COLO668 (cell line): ENCODE measurements around the gene DMXL2.
"Not testable (repeated sequence)": the region's sequence is repeated elsewhere in the genome, so short reads cannot be mapped to it uniquely, and the experiment has no call there.

Experiments
- DNase-seq: peaks from one replicate; lab custom pipeline; 2025; ENCODE audit not compliant: unreplicated experiment; lab: John Stamatoyannopoulos, UW

The DMXL2 gene

GRCh38 chr15:51579012-51579411 lies 43.6 kb downstream of the DMXL2 start:
- no peak for DNase-seq

- no peak for DNase-seq
These were observed 44.8 kb downstream of the DMXL2 start for GRCh38 chr15:51577636-51578304.

GRCh38 chr15:51576911-51577500 lies 45.6 kb downstream of the DMXL2 start:
- DNase-seq = no peak

DNA sequence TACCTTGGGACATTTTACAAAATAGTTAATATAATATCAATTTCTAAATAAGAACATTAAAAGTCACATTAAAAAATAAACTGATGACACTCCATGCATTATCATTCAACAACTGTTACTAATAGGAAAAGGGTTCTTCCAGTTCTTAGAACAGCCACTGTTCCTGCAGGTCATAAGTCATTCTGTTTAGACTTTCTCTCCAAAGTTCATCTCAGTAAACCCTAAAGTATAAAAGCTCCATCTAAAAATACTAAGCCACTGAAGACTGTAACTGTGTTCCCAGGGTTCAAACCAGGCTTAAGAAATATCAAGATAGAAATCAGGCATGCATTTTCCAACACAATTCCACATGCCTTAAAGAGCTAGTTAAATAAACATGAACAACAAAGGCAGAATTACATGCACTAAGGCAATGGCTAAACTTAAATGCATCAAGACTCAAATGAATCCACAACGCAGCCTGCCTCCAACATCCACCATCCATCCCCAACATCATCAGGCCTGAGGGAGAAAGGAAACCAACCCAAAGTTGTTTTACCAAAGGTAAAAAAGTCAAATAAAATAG lies 46.2 kb downstream of the DMXL2 start:
- DNase-seq = no peak

- no peak for DNase-seq
These were observed 46.8 kb downstream of the DMXL2 start for GRCh38 chr15:51575775-51576174.

DNA sequence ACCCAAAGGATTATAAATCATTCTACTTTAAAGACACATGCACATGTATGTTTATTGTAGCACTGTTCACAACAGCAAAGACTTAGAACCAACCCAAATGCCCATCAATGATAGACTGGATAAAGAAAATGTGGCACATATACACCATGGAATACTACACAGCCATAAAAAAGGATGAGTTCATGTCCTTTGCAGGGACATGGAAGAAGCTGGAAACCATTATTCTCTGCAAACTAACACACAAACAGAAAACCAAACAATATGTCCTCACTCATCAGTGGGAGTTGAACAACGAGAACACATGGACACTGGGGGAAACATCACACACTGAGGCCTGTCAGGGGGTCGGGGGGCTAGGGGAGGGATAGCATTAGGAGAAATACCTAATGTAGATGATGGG lies 49.2 kb downstream of the DMXL2 start:
- DNase-seq = not testable (repeated sequence)

GRCh38 chr15:51568939-51569784 lies 53.4 kb downstream of the DMXL2 start:
- DNase-seq = not testable (repeated sequence)

DNA sequence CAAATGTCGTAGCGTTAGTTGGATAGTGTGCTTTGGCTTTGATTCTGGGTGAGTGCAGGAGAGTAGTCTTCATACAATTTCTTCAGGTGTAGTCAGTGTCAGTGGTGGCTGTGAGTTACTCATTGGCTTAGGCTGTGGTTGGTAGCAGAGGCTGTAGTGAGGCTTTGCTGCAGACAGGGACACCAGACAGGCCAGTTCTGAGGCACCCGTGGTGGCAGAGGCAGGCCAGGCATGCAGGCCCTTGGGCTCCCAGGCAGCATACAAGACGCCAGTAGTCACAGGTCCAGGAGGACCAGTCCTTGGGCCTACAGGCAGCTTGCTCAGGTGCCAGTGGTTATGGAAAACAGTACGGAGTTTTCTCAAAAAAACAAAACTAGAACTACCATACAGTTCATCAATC lies 61.3 kb downstream of the DMXL2 start:
- DNase-seq = no peak

GRCh38 chr15:51558876-51559275 lies 63.7 kb downstream of the DMXL2 start:
- DNase-seq = no peak

GRCh38 chr15:51558411-51558810 lies 64.2 kb downstream of the DMXL2 start:
- DNase-seq = no peak

- no peak for DNase-seq
These were observed 71.7 kb downstream of the DMXL2 start for GRCh38 chr15:51550841-51551240.

- DNase-seq = no peak
These were observed 74.9 kb downstream of the DMXL2 start for GRCh38 chr15:51547656-51548055.

- no peak for DNase-seq
These were observed 85.5 kb downstream of the DMXL2 start for GRCh38 chr15:51536965-51537574.

- no peak for DNase-seq
These were observed 88.7 kb downstream of the DMXL2 start for GRCh38 chr15:51533672-51534398.

DNA sequence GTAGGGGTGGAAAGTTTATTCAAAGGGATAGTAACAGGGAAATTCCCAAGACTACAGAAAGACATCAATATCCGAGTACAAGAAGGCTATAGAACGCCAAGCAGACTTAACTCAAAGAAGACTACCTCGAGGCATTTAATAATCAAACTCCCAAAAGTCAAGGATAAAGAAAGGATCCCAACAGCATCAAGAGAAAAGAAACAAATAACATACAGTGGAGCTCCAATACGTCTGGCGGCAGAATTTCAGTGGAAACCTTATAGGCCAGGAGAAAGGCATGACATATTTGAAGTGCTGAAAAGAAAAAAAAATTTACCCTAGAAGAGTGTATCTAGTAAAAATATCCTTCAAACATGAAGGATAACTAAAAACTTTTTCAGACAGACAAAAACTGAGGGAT lies 95.6 kb downstream of the DMXL2 start:
- DNase-seq = no peak

GRCh38 chr15:51524376-51524775 lies 98.2 kb downstream of the DMXL2 start:
- no peak for DNase-seq

DNA sequence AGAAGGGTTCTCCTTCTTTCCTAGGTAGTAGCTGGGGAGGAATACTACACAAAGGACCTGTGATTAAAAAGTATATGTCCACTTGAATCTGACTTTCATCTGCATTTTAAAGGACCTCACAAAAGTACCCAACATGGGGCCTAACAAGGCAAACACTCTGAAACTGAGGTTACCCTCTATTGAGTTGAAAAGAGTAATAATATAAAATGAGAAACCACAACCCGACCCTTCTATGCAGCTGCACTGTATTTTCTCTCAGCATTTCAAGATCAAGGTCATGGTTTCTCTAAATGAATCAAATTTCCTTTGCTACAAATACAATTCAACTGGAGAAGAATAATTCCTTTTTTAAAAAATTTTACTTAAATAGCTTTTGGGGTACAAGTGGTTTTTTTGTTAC lies 106.3 kb downstream of the DMXL2 start:
- no peak for DNase-seq

- DNase-seq = no peak
These were observed 117.3 kb downstream of the DMXL2 start for GRCh38 chr15:51505251-51505650.

- no peak for DNase-seq
These were observed 119.6 kb downstream of the DMXL2 start for GRCh38 chr15:51503003-51503402.

GRCh38 chr15:51499379-51499976 lies 123.1 kb downstream of the DMXL2 start:
- no peak for DNase-seq
